CD1c-positive myeloid dendritic cell (primary cell): Measurements from ENCODE around the gene RASGRP2.
A peak's percentile ranks its signal among the peaks of the same experiment; 100 is the strongest.

Experiments
- DNase-seq: peaks from one replicate; pipeline ENCODE4 v3.0.0-alpha.2; 2016; ENCODE audit errors: extremely low spot score

RASGRP2 gene

DNA sequence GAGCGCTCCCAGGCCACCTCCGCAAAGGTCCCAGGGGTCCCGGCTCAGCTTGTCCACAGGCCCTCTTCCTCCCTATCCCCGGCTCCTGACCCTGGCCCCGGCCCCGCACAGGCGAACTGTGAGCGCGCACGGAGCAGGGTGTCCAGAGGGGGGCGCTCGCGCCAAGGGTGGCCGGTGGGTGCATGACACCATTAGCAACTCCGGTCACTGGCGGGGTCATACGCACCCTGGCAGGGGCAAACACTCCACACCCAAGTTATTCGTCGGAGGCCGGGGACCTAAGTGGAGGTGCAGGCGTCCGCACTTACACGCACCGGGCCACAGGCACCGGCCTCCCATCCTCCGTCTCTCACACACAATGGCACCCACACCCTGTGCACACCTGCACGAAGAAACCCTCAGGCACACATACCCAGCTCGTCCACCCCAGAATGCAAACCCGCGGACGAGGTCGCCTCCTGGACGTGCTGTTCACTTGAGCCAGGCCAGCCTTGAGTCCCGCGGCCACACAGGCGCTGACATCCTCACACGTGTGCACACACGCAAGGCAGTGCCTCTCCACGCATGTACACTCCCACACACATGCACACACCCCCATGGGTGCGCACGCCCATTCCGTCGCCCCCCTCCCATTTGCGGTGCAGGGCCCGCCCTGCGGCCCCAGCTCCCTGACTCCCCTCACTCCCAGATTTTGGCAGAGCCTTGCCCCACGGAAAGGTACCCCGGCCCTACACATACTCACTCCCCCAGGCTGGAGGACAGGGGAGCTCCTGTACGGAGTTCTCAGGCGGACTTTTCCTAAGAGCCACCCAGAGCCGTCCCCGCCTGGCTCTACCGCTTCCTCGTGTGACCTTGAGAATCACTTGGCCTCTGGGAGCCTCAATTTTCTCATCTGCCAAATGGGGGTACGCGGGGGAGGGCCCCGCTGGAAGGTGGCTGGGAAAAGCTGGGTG is at the start of gene RASGRP2:
RASGRP2 (minus strand) TSS at position 552 of the 953 bp plus-strand sequence. CDS start 1,276 bp downstream, outside the sequence.
- peak; percentile 73 for DNase-seq

DNA sequence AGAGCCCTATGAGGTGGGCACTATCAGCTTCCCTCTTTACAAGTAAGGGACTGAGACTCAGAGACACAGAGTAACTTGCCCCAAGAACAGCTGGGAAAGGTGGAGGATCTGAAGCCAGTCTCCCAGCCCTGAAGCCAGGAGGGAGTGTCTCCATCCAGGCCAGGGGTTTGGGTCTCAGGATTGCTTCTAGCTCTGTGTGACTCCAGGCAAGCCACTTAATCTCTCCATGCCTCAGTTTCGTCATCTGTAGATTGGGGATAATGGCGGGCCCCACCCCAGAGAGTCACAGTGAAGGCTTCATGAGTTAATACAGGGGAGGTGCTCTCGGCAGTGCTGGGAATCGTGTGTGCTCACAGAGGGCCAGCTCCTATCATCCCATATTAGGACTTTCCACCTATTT is 48.5 kb upstream of the RASGRP2 start:
- DNase-seq = no peak

DNA sequence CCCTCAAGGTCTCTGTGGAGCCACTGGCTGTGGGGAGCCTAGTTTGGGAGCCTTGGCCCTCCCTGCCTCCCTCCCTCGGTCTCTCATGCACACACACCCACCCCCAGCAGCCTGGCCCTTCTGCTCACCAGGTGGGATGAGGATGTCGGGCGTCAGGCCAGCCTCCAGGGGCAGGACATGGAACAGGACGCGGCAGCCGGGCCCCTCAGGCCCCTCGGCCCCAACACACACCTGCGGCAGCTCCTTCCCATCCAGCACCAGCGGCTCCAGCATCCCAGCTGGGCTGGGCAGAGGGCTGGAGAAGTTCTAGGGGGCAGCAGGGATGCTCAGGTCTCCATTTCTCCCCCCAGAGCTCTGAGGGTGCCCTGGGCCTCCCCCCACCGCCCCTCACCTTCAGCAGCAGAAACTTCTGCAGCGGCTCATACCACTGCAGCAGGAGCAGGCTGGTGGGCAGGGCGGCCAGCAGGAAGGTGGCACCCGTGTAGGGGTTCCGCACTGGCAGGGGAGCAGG is 47.9 kb upstream of the RASGRP2 start:
- DNase-seq = no peak

DNA sequence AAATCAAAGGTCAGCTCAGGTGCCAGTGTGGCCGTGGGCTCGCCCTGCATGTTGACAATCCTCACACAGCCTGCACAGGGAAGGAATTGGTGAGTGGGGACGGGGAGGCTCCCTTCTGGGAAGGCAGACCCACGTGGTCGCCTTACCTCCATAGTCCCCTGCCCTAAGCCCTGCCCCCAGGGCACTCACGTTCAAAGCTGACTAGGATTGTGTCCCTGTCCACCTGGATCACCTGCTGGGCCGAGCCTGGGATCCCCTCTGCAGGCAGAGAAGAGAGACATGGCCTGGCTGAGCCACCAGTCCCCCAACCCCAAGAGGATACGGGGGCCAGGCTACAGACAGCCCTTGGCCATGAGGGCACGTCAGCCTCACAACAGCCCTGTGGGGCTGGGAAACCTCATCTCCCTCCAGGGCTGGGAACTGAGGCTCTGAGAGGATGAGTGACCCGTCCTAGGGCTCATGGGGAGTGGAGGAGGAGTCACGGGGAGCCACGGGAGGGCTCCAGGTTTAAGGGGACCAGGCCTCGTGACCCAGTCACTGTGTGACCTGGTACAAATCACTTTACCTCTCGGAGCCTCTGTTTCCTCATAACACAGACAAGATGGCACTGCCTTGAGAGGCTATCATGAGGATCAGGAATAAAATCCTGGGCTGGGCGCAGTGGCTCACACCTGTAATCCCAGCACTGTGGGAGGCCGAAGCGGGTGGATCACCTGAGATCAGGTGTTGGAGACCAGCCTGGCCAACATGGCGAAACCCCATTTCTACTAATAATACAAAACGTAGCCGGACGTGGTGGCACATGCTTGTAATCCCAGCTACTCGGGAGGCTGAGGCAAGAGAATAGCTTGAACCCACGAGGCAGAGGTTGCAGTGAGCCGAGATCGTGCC is 46.5 kb upstream of the RASGRP2 start:
- no peak for DNase-seq

DNA sequence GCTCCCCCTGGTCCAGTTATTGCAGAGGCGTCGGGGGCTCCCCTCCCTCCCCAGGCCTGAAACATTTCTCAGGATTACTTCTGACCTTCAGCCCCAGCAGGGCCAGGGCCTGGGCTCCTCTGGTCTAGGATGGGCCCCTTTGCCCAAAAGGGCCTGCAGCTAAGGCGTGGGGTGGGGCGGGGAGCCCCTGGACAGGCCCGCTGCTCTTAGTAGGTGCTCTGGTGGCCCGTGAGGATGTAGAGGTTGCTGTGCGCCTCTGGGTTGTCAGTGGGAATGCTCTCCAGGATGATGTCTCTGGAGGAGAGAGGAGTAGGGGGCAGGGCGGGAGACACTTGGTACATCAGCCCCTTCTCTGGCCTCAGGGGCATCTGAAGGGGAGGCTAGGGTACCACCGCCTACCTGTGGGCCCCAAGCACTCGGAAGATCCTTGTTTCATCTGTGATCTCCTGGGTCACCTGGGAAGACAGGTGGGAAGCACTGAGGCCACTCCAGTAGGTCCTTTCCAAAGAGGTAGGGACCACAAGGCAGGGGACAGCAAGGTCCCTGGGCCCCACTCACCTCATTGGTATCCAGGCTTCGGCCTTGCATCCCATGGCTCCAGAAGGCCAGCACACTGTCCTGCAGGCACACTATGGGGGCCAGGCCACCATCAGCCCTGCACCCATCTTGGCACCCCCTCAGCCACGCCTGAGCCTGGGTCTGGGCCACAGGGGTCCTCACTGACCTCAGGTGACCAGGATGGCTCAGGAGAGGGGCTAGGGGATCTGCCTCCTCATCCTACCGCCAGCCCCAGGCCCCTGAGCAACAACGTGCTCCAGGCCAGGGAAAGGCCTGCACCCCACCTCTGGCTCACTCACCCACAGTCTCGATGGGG is 45.6 kb upstream of the RASGRP2 start:
- DNase-seq = no peak

DNA sequence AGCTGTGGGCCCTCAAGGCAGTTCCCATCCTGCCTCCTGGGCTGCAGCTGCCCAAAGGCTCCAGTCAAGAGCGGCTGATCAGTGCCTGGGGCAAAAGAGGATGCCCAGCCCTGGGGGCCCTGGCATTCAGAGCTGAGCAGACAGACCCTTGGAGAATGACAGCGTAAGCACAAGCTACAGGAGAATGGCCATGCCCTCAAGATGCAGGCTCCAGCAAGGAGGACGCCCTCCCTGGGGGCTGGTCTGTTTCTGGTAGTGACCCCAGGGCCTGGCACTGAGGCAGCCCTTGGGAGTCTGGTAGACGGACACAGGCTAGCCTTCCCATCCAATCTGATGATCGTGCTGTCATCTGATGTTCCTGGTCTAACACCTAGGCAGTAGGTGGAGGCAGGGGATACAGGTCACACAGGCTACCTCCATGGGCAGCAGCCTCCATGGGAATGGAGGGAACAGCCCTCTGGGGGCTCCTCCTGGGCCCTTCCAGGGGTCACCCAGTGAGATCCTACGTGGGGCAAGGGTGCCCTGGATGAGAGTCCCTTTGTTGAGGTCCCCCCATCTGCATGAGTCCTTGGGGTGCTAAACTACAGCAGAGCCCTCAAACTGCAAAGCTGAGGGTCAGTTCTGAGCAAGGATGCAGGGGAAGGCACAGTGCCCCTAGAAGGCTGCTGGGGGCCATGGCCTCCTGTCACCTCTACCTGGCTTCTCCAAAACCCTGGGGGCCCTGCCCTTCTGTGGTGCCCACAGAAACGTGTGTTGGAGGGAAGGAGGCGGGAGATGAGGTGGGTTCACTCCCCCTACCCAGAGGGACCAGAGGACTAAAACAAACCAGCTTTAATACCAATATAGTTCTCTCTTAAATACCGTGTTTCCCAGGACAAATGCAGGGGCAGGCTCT is 44.6 kb upstream of the RASGRP2 start:
- no peak for DNase-seq

DNA sequence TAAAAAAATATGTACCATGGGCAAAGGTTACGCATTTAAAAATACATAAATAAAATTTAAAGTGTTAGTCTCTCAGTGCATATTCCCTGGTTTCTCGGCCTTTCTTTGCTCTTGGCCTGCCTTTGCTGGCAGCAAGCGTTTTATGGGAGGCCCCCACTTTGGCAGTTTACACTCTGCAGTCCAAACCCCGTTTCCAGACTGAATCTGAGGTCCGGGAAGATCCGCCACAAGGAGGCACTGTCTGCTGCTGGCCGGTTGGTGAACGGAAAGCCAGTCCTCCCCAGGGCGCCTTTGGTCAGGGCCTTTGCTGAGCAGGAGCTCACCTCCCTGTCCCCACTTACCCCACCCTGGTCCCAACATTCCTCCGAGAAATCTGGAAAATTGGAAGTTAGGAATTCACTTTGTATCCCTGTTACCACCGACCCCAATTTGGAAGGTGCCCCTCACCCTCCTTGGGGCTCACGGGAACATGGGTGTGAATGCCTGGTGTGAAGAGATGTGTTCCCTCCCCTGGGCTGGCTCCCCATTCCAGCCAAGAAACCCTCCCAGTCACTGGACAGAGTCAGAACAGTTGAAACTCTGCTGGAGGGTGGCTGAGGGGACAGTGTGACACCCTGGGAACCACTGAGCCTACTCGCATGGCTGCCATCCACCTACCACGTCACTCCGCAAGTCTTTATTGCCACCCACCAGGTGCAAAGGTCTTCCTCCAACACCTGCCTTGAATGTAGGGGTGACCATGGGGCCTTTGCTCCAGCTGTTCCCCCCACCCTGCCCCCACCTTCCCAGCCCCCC is 43.8 kb upstream of the RASGRP2 start:
- DNase-seq = peak; percentile 67

DNA sequence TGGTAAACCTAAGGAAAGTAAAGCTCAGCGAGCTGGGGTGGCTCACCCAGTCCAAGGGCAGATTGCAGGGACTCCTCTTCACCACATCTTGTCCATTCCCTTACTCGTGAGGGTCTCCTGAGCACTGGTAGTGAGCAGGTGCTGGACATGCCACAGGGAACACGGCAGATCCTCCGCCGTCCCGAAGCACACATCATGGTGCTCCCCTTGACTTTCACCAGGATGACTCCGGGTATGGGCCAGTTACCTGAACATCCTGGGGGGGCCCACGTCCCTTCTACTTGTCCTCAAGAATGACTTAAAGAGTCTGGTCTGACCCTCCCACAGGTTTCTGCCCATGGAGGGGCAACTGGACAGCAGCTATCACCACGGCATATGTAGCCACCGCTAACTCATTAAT is 42.4 kb upstream of the RASGRP2 start:
- DNase-seq = no peak

DNA sequence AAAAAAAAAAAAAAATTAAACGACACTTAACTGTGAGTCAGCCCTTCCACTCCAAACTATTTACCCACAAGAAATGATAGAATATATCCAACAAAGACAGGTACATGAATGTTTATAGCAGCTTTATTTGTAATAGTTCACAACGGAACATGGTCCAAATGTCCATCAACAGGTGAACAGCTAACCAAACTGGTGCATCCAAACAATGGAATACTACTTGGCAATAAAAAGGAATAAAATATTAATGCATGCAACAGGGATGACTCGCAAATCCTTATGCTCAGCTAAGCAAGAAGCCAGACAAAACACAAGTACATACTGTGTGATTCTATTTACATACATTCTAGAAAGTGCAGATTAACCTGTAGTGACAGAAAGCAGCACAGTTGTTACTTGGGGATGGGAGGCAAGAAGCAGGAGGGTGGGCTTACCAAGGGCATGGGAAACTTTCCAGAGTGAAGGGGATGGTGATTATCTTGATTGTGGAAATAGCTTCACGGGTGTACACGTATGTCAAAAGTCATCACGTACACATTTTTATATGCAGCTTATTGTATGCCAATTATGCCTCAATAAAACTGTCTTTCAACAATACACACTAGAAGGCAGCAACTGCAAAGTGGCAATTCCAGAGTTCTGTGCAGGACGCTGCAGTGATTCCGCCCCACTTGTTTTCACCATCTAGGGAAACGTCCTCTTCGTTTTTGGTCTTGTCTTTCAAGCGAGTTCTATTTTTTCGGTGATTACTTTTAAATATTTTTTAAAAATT is 41.1 kb upstream of the RASGRP2 start:
- DNase-seq = no peak

DNA sequence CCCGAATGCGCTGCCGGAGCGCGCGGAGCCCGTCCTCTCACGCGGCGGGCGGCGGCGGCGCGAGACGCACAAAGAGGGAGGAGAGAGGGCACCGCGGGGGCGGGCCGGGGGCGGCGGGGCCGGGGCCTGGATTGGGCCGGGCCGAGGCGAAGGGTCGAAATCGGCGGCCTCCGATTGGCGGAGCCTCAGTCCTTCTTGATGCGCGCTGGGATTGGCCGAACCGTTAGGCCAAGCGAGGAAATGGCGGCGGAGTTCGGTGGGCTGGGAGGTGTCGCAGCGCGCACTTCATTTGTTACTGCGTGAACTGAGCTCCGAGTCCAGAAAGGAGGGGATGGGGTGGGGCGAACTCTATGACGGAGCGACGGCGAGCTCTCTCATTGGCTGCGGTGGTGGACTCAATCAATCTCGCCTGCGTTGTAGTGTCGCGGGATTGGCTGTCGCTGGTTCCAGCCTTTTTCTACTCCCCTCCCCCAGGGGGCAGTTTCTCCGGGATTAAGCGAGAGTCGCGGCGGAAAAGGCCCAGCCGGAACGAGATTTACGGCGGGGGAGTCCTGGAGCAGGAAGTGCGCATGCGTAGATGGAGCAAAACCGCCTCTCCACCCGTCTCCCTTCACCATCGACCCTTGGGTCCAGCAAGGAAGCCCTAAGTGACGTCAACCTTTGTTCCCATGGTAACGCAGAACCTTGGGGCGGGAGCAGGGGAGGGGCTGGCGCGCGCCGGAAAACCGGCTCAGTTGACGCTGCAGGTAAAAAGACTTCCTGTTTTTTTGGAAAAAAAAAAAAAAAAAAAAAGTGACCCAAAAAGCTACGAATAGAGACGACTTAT is 34.7 kb upstream of the RASGRP2 start, which contains the start of gene SF1:
SF1 (minus strand) TSS at position 70 of the 826 bp plus-strand sequence. CDS start 150 bp downstream, outside the sequence.
- peak; percentile 100 for DNase-seq

DNA sequence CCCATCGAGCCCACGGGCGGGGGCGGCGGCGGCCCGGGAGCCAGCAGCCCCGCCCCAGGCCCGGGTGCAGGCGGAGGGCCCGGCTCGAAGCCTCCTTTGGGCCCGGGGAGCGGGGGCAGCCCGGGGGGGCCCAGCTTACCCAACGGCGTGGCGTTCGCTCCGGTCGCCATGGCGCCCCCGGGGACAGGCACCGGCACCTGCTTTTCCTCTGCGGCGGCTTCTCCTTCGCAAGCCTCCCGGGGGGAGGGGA is 34.2 kb upstream of the RASGRP2 start:
- DNase-seq = no peak

DNA sequence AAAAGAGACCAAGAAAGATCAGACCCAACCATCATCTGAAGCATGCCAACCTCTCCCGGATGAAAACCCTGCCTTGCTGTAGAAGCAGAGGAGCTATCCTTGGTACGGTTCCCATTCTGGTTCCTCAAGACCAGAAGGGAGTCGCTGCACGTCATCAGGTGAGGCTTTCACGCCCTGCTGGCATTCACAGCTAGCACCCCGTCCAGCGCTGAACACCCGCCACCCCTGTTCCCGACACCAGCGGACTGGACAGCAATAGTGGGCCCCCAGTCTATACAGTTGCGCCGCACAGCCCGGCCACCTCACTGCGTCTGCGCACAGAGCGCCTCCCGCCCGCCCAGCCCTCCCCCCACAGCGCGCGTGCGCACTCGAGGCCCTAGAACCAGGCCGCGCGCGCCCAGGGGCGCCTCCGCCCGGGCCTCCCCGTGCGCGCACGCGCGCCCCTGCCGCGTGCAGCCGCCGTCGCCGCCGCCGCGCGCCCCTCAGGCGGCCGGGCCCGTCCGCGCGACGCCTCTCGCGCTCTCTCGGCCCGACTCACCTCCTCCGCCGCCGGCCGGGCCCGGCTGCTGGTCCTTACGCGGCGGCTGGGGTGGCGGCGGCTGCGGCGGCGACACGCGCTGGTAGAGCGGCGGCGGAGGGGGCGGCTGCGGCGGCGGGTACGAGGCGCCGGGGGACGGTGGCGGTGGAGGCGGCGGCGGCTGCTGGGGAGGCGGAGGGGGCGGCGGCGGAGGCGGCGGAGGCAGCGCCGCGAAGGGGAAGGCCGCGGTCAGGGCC is 33.7 kb upstream of the RASGRP2 start:
- DNase-seq = peak; percentile 94

DNA sequence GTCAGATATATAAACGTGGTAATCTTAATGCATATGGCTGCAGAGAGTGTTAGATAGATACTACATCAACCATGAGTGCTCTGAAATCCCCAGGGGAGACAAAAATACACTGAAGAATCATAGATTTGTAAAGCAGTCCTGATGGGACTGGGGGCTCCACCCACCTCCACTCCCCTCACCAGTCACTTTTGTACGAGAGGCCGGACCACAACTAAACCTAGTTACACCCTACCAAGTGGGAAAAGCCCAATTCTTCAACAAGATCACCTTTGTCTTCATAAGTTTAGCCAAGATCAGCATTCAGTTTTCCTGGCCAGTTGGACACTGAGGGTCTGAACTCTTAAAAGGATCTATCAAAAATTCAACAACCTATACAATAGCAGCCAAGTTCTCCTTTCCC is 32.9 kb upstream of the RASGRP2 start:
- no peak for DNase-seq

DNA sequence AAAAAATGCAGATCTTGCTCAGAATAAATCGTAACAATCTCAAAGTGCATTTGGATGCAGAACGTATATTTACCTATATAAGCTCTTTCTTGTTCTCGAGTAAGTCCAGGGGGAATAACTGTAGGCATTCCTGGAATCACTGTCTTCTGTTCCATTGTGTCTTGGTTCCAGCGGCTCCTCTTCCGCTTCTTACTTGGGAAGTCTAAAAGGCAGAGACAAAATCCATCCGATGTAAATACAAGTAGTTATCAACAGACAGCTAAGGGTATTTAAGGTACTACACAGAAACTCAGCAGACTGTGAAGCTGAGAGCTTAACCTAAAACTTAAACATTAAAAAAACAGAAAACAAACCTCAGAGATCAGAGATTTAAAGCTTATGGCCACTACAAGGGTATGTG is 32.5 kb upstream of the RASGRP2 start:
- no peak for DNase-seq

DNA sequence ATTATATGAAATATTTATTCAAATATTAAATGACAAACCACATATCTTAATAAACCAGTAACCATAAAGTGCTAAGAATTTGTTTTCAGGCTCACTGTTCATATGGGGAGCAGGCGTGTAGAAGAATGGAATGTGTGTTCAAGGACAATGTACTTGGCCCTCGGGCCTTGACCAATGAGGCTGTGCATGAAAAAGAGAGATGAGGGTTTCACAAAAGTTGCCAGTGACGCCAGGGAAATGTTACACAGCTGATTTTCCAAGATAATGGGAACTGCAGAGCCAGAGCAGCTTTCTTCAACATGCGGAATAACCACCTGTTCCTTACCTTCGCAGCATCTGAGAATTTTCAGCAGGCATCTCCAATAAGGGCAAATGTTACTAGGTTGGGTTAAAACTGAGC is 30.2 kb upstream of the RASGRP2 start:
- DNase-seq = no peak

DNA sequence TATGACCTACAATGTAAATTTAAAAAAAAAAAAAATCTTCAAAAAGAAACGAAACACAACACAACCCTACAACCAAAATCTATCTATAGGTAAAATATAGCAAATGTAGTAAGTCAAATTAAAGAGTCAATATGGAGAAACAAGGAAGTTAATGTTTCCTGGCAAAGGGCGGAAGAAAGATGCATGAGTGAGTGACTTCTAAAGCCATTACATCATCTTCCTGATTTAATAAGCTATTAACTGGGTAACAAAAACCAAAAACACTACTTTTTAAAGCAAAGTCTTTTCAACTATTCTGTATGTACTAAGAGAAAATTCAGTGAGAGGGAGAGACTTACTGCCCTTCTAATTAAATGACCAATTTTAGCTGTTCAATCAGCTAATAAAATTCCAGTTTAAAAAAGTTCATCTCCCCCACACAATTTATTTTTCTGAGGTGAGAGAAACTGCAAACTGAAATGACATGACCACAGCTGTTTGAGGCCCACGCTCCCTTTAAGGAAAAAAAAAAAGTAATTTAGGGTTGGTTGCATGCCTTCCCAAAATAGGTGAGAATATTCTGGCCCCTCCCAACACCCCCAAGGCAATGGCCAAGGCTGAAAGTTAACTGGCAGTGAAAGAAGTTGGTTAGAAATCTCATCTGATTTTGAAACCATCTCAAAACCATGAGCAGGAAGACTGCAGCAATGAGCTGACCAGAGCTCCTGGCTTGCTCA is 28.5 kb upstream of the RASGRP2 start:
- DNase-seq = peak; percentile 63

DNA sequence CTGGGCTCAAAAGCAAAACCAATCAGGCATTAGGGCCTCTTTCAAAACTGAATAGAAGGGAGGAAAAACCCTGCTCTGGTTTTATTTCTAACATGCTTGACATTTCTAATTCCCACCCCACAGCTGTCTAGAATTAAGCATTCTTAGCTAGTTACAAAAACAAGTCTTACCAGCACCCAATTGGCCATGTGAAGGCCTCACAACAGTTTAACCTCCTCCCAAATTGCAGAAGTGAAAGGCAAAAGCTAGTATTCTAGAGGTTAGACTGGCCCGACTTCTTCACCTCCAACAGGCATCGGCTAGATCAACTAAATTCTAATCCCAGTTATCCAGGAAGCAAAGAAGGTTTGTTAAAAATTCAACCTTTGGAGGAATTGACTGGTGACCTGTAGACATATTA is 27.9 kb upstream of the RASGRP2 start:
- DNase-seq = peak; percentile 55
